Gastrocnemius medialis (tissue), 4 donors: ENCODE data around the gene CDK5RAP3. TPM values are rescaled to one million over a fixed set of nuclear protein-coding genes. Genes with fewer than 3 reads are reported as not detected.

Experiments
- ATAC-seq, 2 donors: fragments of 150-250 bp; one replicate each; pipeline ENCODE4 v1.9.1; 2016
- DNase-seq, 2 donors: peaks; one replicate each; pipeline ENCODE4 v3.0.0-alpha.2; 2019
- H3K27ac ChIP-seq, 4 donors: fragments of 200-600 bp; sonication (generic); 1 replicate in 1 of 4; 2 replicates in 3 of 4; pipeline ENCODE4 v1.5.1; 2016 to 2018; ENCODE audit warnings: mild to moderate bottlenecking in 2 of 4, moderate library complexity in 1 of 4
- H3K27me3 ChIP-seq, 3 donors: fragments of 200-600 bp; sonication (generic) in 2 of 3; 1 replicate in 1 of 3; 2 replicates in 2 of 3; pipeline versions ENCODE4 v1.5.1 to v1.6.0; 2016 to 2019; ENCODE audit warnings: mild to moderate bottlenecking in 1 of 3, moderate library complexity in 1 of 3
- H3K36me3 ChIP-seq, 2 donors: fragments of 200-600 bp; sonication (generic) in 1 of 2; one replicate each; pipeline ENCODE4 v1.5.1; 2017 to 2018
- H3K4me1 ChIP-seq, 2 donors: fragments of 200-600 bp; sonication (generic) in 1 of 2; one replicate each; pipeline ENCODE4 v1.5.1; 2016 to 2017; ENCODE audit warnings: mild to moderate bottlenecking in 2 of 2
- H3K4me3 ChIP-seq, 4 donors: fragments of 200-600 bp; sonication (generic) in 3 of 4; 1 replicate in 1 of 4; 2 replicates in 3 of 4; pipeline ENCODE4 v1.5.1; 2016 to 2019; ENCODE audit warnings: mild to moderate bottlenecking in 2 of 4
- H3K9me3 ChIP-seq, 3 donors: fragments of 200-600 bp; sonication (generic) in 2 of 3; 1 replicate in 1 of 3; 2 replicates in 2 of 3; pipeline ENCODE4 v1.5.1; 2016 to 2019
- CTCF ChIP-seq, 5 experiments: fragments of 450-650 bp in 3 of 5; fragments of 200-600 bp in 2 of 5; sonication (generic) in 2 of 5; IDR thresholded peaks in 4 of 5; conservative IDR thresholded peaks in 1 of 5; 1 replicate in 4 of 5; 2 replicates in 1 of 5; pipeline ENCODE4 v1.5.1; 2016 to 2019; ENCODE audit warnings: antibody characterized with exemption in 5 of 5, mild to moderate bottlenecking in 3 of 5, moderate library complexity in 3 of 5
- POLR2A ChIP-seq, 2 donors: fragments of 450-650 bp; IDR thresholded peaks; one replicate each; pipeline ENCODE4 v1.6.1; 2017; ENCODE audit warnings: antibody characterized with exemption in 2 of 2, mild to moderate bottlenecking in 2 of 2, moderate library complexity in 2 of 2
- in situ Hi-C, 4 donors: fragments of 200-750 bp; cut with MboI; loops; one replicate each; pipeline versions ENCODE4 v1.15.0 to v1.8.0; 2017; ENCODE audit warnings: low sequenced_read_pairs in 4 of 4
- intact Hi-C: fragments of 100-400 bp; cut with DNase I; formaldehyde crosslinking; loops from one replicate; pipeline ENCODE4 v1.15.1; 2023; ENCODE audit warnings: low total_unique reads
- total RNA-seq, 4 donors: library from RNA; depleted of rRNA; stranded (reverse); fragments of >200 nt; gene quantifications; one replicate each; pipeline versions ENCODE4 v1.1.0 to v1.2.3, GENCODE V29; 2016

Gene CDK5RAP3
- total RNA-seq, 4 donors from 2014 or later: 14.2 to 35.9 (median 27.8) TPM

GRCh38 chr17:47975823-47976205, 4.9 kb downstream of the CDK5RAP3 start:
- H3K36me3 ChIP-seq: peaks cover 0 to 74% of the 10 kb centered on the region in 2 donors
- H3K27me3 ChIP-seq: no peaks in the 10 kb centered on the region
- ATAC-seq: no peak
- no peak for DNase-seq
- in situ Hi-C loops: no loop called here
- H3K27ac ChIP-seq: no peak overlapping the region
- no peak overlapping the region for H3K4me3 ChIP-seq
- no peaks in the 10 kb centered on the region for H3K9me3 ChIP-seq
- TF ChIP-seq CTCF (IDR thresholded peaks at IDR 0.05 in 4 of 5, conservative IDR thresholded peaks at IDR 0.05 in 1 of 5): no peak
- TF ChIP-seq POLR2A (IDR thresholded peaks at IDR 0.05): no peak
- intact Hi-C loops: no loop called here
- H3K4me1 ChIP-seq: peaks cover 6 to 15% of the 10 kb centered on the region in 2 donors

- Histone ChIP-seq H3K36me3 (peaks cover 0 to 98% of the 10 kb centered on the region in 2 donors), H3K4me3 (no peak overlapping the region), H3K27me3 (no peaks in the 10 kb centered on the region), H3K27ac (no peak overlapping the region), H3K4me1 (no peaks in the 10 kb centered on the region), H3K9me3 (no peaks in the 10 kb centered on the region)
- intact Hi-C loops (no loop called here), in situ Hi-C loops (no loop called here)
- TF ChIP-seq POLR2A (IDR thresholded peaks at IDR 0.05): no peak
- TF ChIP-seq CTCF (IDR thresholded peaks at IDR 0.05 in 4 of 5, conservative IDR thresholded peaks at IDR 0.05 in 1 of 5): peak in 4 of 5 experiments; percentile 35 to 66 (median 54)
- DNase-seq (peak; percentile 8 to 29), ATAC-seq (peak in 1 of 2 donors; percentile 23)
Measured at GRCh38 chr17:47978324-47978723, 7.4 kb downstream of the CDK5RAP3 start.

- Histone ChIP-seq H3K27me3 (no peaks in the 10 kb centered on the region), H3K4me3 (no peak overlapping the region), H3K4me1 (no peaks in the 10 kb centered on the region), H3K27ac (no peak overlapping the region), H3K36me3 (peaks cover 0 to 76% of the 10 kb centered on the region in 2 donors), H3K9me3 (no peaks in the 10 kb centered on the region)
- ATAC-seq (no peak), DNase-seq (no peak)
- intact Hi-C loops: no loop called here
- no peak for TF ChIP-seq POLR2A (IDR thresholded peaks at IDR 0.05)
- no peak for TF ChIP-seq CTCF (IDR thresholded peaks at IDR 0.05 in 4 of 5, conservative IDR thresholded peaks at IDR 0.05 in 1 of 5)
- in situ Hi-C loops: no loop called here
Measured at GRCh38 chr17:47980541-47980940, 9.6 kb downstream of the CDK5RAP3 start.

- H3K36me3 ChIP-seq: peaks cover 0 to 67% of the 10 kb centered on the region in 2 donors
- H3K27ac ChIP-seq: no peak overlapping the region
- H3K9me3 ChIP-seq: no peaks in the 10 kb centered on the region
- no peaks in the 10 kb centered on the region for H3K4me1 ChIP-seq
- H3K27me3 ChIP-seq: no peaks in the 10 kb centered on the region
- no peak for TF ChIP-seq POLR2A (IDR thresholded peaks at IDR 0.05)
- no peak for TF ChIP-seq CTCF (IDR thresholded peaks at IDR 0.05 in 4 of 5, conservative IDR thresholded peaks at IDR 0.05 in 1 of 5)
- intact Hi-C loops (no loop called here), in situ Hi-C loops (no loop called here)
- ATAC-seq (no peak), DNase-seq (no peak)
- no peak overlapping the region for H3K4me3 ChIP-seq
Measured at GRCh38 chr17:47981462-47981861, 10.5 kb downstream of the CDK5RAP3 start.

GRCh38 chr17:47982091-47982617, 11.2 kb downstream of the CDK5RAP3 start:
- Histone ChIP-seq H3K27ac (no peak overlapping the region), H3K4me1 (no peaks in the 10 kb centered on the region), H3K9me3 (no peaks in the 10 kb centered on the region), H3K27me3 (no peaks in the 10 kb centered on the region), H3K36me3 (peaks cover 0 to 60% of the 10 kb centered on the region in 2 donors), H3K4me3 (no peak overlapping the region)
- no peak for ATAC-seq
- DNase-seq: no peak
- TF ChIP-seq POLR2A (IDR thresholded peaks at IDR 0.05) (no peak), CTCF (IDR thresholded peaks at IDR 0.05 in 4 of 5, conservative IDR thresholded peaks at IDR 0.05 in 1 of 5) (no peak)
- in situ Hi-C loops: no loop called here
- intact Hi-C loops: no loop called here
